Ovary (tissue), 9 donors: Measurements from ENCODE around the gene ROR2. TPM values are rescaled to one million over a fixed set of nuclear protein-coding genes. Genes with fewer than 3 reads are reported as not detected.

Source experiments
- DNase-seq, 5 donors: peaks; one replicate each; pipeline ENCODE4 v3.0.0-alpha.2; 2019 to 2020
- H3K27ac ChIP-seq, 2 donors: fragments of 200-600 bp; one replicate each; pipeline versions ENCODE4 v1.5.1 to v1.8.0; 2019 to 2022
- H3K27me3 ChIP-seq: fragments of 200-600 bp; one replicate; pipeline ENCODE4 v1.8.0; 2022
- H3K36me3 ChIP-seq: fragments of 200-600 bp; sonication (generic); one replicate; pipeline ENCODE4 v1.5.1; 2019
- H3K4me1 ChIP-seq: one replicate; pipeline ENCODE4 v1.8.1; 2013; ENCODE audit warnings: mild to moderate bottlenecking, moderate library complexity; ENCODE audit not compliant: insufficient read depth
- H3K4me3 ChIP-seq: fragments of 200-600 bp; sonication (generic); one replicate; pipeline ENCODE4 v1.5.1; 2017
- H3K9me3 ChIP-seq, 2 donors: fragments of 200-600 bp in 1 of 2; sonication (generic) in 1 of 2; one replicate each; pipeline versions ENCODE4 v1.5.1 to v1.8.1; 2013 to 2019; ENCODE audit warnings: mild to moderate bottlenecking in 1 of 2, moderate library complexity in 1 of 2
- EP300 ChIP-seq: sonication (generic); formaldehyde crosslinking; IDR thresholded peaks from one replicate; pipeline ENCODE4 v1.6.1; 2017; ENCODE audit warnings: antibody characterized with exemption
- POLR2A ChIP-seq: fragments of 450-650 bp; IDR thresholded peaks from one replicate; pipeline ENCODE4 v1.6.1; 2017; ENCODE audit warnings: antibody characterized with exemption, mild to moderate bottlenecking, moderate library complexity
- WGBS, 3 donors: extraction: QIAGEN DNeasy Blood & Tissue Kit in 1 of 3; methylation state at CpG; one replicate each; pipeline versions ENCODE4 v1.1.5 to v1.1.7; 2013 to 2017; 5-methylcytosine and 5-hydroxymethylcytosine counted together
- intact Hi-C, 4 donors: fragments of 100-400 bp; cut with DNase I; formaldehyde crosslinking; loops; one replicate each; pipeline versions ENCODE4 v1.11.0 to v1.15.1; 2022 to 2023
- polyA plus RNA-seq, 2 donors: library from polyadenylated mRNA; stranded (reverse); fragments of 200-250 nt in 1 of 2; fragments of 350-450 nt in 1 of 2; fragmentation: Illumina TruSeq in 1 of 2; extraction: RNeasy Lipid Tissue Mini Kit (QIAGEN cat#74804) in 1 of 2; gene quantifications; one replicate each; pipeline ENCODE4 v1.2.3, GENCODE V29; 2013 to 2014
- total RNA-seq, 7 donors: library from RNA; depleted of rRNA in 2 of 7; stranded (reverse); fragments of >200 nt in 2 of 7; fragmentation: NEBNext Ultra II Directional in 3 of 7; extraction: Animal tissue kit (Norgen Biotek cat#: 25700) in 3 of 7; gene quantifications; one replicate each; pipeline versions ENCODE4 v1.1.0 to v1.2.4, GENCODE V29; 2016 to 2023
- TF ChIP-seq, protein P1 (sequence below), 3 donors: fragments of 450-650 bp in 2 of 3; fragments of 200-600 bp in 1 of 3; IDR thresholded peaks; one replicate each; pipeline versions ENCODE4 v1.5.1 to v1.8.0; 2016 to 2022; ENCODE audit warnings: antibody characterized with exemption in 3 of 3, mild to moderate bottlenecking in 1 of 3
- donor health status: DM: no; HTN: no; CAD: no; lungs with moderate emphysema.
- donor health status: DM: no; HTN: no; CAD: no.
- donor health status: Bipolar disorder and iron deficiency.
- donor health status: DM: yes; HTN: yes; CAD: no.
- donor health status: DM: no; HTN: no; CAD: no.
- donor health status: DM: yes; HTN: yes; CAD: no.

ROR2 gene
- total and polyA plus RNA-seq, 9 donors, result 11.4 to 35.5 (median 27.7) TPM

DNA sequence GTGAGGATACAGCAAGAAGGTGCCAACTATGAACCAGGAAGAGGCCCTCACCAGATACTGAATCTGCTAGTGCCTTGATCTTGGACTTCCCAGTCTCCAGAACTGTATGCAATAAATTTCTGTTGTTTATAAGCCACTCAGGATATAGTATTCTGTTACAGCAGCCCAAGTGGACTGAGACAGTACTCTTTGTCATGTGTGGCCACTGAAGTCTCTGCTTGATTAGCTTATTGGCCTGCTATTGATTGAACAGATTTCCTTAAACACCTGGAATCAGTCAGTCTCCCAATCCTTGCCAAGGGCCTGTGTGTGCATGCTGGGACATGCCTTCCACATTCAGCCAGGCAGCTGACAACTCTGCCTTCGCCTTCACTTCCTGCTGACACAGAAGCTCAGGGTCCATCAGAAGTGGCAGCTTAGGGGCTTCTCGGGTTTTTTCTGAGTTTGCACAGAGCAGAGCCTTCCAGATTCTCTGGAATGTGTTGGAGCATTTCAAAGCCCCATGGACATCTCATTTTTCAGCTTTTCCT, 13.7 kb upstream of the ROR2 start:
- no peaks in the 10 kb centered on the region for H3K9me3 ChIP-seq
- TF ChIP-seq POLR2A, result no peak
- no peak for TF ChIP-seq EP300
- TF ChIP-seq, protein P1, sequence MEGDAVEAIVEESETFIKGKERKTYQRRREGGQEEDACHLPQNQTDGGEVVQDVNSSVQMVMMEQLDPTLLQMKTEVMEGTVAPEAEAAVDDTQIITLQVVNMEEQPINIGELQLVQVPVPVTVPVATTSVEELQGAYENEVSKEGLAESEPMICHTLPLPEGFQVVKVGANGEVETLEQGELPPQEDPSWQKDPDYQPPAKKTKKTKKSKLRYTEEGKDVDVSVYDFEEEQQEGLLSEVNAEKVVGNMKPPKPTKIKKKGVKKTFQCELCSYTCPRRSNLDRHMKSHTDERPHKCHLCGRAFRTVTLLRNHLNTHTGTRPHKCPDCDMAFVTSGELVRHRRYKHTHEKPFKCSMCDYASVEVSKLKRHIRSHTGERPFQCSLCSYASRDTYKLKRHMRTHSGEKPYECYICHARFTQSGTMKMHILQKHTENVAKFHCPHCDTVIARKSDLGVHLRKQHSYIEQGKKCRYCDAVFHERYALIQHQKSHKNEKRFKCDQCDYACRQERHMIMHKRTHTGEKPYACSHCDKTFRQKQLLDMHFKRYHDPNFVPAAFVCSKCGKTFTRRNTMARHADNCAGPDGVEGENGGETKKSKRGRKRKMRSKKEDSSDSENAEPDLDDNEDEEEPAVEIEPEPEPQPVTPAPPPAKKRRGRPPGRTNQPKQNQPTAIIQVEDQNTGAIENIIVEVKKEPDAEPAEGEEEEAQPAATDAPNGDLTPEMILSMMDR (IDR thresholded peaks at IDR 0.05), result no peak
- no peaks in the 10 kb centered on the region for H3K4me1 ChIP-seq
- no peak for DNase-seq
- WGBS, 3 donors, result 78 to 94% (median 87%) methylated on average over 2 of the region's 2 CpGs
- H3K27ac ChIP-seq, result no peak overlapping the region
- no peak overlapping the region for H3K4me3 ChIP-seq
- H3K36me3 ChIP-seq, result no peaks in the 10 kb centered on the region
- intact Hi-C loops, result no loop called here
- H3K27me3 ChIP-seq, result no peaks in the 10 kb centered on the region

DNA sequence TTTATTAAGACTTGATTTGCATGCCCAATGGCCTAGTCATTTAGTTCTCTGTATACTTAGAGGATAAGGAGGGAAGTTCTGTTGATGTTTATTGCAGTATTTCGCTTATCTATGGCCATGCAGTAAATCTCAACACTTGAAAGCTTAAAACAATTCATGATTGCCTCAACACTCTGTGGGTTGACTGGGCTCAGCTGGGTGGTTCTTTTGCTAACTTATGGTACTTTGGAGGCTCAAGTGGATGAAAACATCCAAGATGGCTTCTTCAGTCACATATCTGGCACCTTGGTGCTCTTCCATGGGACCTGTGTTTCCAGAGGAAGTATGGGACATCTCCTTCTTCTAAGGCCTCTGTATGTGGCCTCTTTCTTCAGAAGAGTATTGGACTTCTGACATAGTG, 10.3 kb upstream of the ROR2 start:
- Histone ChIP-seq H3K27me3 (no peaks in the 10 kb centered on the region), H3K9me3 (no peaks in the 10 kb centered on the region), H3K4me3 (no peak overlapping the region), H3K4me1 (no peaks in the 10 kb centered on the region), H3K27ac (no peak overlapping the region), H3K36me3 (no peaks in the 10 kb centered on the region)
- WGBS, 3 donors, result 90 to 100% (median 98%) methylated on average over 1 of the region's 1 CpG
- TF ChIP-seq, protein P1 (IDR thresholded peaks at IDR 0.05), result no peak
- no peak for TF ChIP-seq POLR2A
- TF ChIP-seq EP300, result no peak
- intact Hi-C loops, result no loop called here
- no peak for DNase-seq

DNA sequence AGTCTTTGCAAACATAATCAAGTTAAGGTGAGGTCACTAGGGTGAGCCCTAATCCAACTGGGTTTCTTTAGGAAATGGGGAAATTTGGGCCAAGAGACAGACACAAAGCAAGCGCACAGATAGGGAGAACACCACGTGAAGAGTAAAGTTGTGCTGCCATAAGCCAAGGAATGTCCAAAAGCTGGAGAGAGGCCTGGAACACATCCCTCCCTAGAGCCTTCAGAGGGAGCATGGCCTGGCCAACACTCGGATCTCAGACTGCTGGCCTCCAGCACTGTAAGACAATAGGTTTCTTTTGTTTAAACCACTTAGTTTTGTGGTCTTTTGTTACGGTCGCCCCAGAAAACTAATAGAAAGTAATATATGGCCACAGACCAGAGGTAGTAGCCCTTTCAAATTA, 8.1 kb upstream of the ROR2 start:
- whole genome bisulfite sequencing, 3 donors, result 49 to 67% (median 65%) methylated on average over 5 of the region's 5 CpGs
- Histone ChIP-seq H3K9me3 (no peaks in the 10 kb centered on the region), H3K36me3 (no peaks in the 10 kb centered on the region), H3K4me3 (no peak overlapping the region), H3K27ac (no peak overlapping the region), H3K4me1 (no peaks in the 10 kb centered on the region), H3K27me3 (no peaks in the 10 kb centered on the region)
- no peak for DNase-seq
- intact Hi-C loops, result loop anchor here in 2 of 4 donors (10.0 kb wide), 2 partner anchors 157 to 1043 kb away; partner anchors contain the start of gene SPTLC1 (in 2 of the 2)
- TF ChIP-seq POLR2A, result no peak
- TF ChIP-seq, protein P1 (IDR thresholded peaks at IDR 0.05), result no peak

DNA sequence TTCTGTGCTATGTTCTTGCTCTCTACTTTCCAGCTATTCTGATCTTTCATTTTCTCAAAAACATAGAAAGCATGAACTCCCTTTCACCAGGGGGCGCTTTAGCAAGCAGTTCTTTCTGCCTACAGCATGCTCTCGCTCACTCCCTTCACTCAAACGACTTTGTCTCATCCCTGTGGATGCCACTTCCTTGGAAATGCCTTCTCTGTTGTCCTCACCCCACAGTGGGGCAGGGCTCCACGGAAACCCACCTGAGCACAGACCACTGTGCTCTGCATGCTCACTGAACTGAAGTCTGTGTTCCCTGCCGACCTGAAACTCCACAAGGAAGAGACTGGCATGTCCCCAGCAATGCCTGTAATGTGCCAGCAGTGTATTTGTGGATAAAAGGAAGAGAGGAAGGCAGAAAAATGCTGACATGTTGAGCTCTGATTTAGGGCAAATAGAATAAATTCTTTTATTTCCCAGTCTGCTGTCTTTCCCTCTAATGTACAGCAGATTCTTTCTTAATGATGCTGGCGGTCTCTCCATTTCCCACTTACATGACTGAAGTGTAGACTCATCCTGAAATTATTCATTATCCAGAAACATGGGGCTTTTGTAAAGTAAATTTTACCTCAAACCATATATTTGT, 4.9 kb upstream of the ROR2 start:
- Histone ChIP-seq H3K4me1 (no peaks in the 10 kb centered on the region), H3K4me3 (no peak overlapping the region), H3K9me3 (no peaks in the 10 kb centered on the region), H3K27ac (no peak overlapping the region), H3K36me3 (no peaks in the 10 kb centered on the region), H3K27me3 (no peaks in the 10 kb centered on the region)
- intact Hi-C loops, result loop anchor here in 3 of 4 donors (5.0 to 10.0 kb wide), 3 partner anchors 160 to 1040 kb away; partner anchors contain the start of gene SPTLC1 (in 2 of the 3)
- TF ChIP-seq POLR2A (no peak), EP300 (no peak)
- TF ChIP-seq, protein P1 (IDR thresholded peaks at IDR 0.05), result peak; percentile 21 to 66 (median 45)
- WGBS, 3 donors, result 18 to 22% (median 20%) methylated on average over 6 of the region's 6 CpGs
- peak; percentile 57 to 78 (median 68) for DNase-seq
